HG03066 (cell line): ENCODE results near the gene PRSS57.
"Not testable (repeated sequence)": the region's sequence is repeated elsewhere in the genome, so short reads cannot be mapped to it uniquely, and the experiment has no call there.

Experiments
- ATAC-seq: cut with Tn5 transposase; IDR thresholded peaks from one replicate; pipeline ENCODE4 v1.9.1; 2021; ENCODE audit warnings: low read depth; ENCODE audit not compliant: unreplicated experiment

Gene PRSS57

GRCh38 chr19:676007-676338 lies 19.3 kb downstream of the PRSS57 start:
- ATAC-seq, result no peak

- ATAC-seq, result no peak
Observed at GRCh38 chr19:674282-675151, 20.7 kb downstream of the PRSS57 start.

- ATAC-seq, result no peak
Observed at GRCh38 chr19:670609-671075, 24.6 kb downstream of the PRSS57 start.

- ATAC-seq, result not testable (repeated sequence)
Observed at GRCh38 chr19:668675-669434, 26.4 kb downstream of the PRSS57 start.

DNA sequence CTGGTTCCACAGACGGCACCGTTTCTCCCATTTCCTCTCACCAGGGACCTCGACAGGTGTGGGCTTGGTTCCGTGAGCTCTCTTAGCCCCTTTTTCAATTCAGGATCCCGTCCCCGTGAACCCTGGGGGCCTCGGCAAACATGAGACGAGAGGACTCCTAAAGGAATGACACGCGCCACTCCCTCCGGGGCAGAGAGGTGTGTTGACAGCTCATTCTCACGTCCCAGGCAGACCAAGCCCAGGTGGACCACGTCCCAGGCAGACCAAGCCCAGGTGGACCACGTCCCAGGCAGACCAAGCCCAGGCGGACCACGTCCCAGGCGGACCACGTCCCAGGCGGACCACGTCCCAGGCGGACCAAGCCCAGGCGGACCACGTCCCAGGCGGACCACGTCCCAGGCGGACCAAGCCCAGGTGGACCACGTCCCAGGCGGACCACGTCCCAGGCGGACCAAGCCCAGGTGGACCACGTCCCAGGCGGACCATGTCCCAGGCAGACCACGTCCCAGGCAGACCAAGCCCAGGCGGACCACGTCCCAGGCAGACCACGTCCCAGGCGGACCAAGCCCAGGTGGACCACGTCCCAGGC lies 28.2 kb downstream of the PRSS57 start:
- ATAC-seq, result not testable (repeated sequence)

DNA sequence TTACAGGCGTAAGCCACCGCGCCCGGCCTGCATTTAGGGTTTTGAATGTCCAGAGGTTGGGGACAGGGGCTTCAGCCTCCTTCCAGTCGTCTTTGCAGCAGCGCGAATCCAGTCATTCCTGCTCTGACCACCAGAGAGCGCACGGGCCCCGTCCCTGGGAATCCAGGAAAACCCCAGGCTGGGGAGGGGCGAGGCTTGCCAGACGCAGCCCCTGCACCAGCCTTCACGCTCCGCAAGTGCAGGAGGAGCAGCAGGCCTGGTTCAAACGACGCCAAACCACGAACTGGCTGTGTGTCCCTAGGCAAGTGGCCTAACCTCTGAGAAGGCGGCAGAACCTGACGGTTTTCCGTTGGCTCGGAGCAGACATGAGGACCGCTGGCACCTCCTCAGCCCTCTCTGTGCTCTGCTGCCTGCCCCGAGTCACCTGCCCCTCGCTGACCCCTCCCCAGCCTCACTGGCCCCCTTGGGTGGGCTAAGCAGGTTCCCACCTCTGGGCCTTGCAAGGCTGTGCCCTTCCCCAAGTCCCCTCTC lies 30.3 kb downstream of the PRSS57 start:
- ATAC-seq, result no peak

GRCh38 chr19:663682-664117 lies 31.6 kb downstream of the PRSS57 start:
- ATAC-seq, result no peak

- ATAC-seq, result peak; percentile 56
Observed at GRCh38 chr19:662962-663681, 32.1 kb downstream of the PRSS57 start, which contains the start of gene RNF126. TSS of gene RNF126 (minus strand) at chr19:663214. CDS start at chr19:663121, 93 bp downstream.

- no peak for ATAC-seq
Observed at GRCh38 chr19:662207-662961, 32.9 kb downstream of the PRSS57 start.

DNA sequence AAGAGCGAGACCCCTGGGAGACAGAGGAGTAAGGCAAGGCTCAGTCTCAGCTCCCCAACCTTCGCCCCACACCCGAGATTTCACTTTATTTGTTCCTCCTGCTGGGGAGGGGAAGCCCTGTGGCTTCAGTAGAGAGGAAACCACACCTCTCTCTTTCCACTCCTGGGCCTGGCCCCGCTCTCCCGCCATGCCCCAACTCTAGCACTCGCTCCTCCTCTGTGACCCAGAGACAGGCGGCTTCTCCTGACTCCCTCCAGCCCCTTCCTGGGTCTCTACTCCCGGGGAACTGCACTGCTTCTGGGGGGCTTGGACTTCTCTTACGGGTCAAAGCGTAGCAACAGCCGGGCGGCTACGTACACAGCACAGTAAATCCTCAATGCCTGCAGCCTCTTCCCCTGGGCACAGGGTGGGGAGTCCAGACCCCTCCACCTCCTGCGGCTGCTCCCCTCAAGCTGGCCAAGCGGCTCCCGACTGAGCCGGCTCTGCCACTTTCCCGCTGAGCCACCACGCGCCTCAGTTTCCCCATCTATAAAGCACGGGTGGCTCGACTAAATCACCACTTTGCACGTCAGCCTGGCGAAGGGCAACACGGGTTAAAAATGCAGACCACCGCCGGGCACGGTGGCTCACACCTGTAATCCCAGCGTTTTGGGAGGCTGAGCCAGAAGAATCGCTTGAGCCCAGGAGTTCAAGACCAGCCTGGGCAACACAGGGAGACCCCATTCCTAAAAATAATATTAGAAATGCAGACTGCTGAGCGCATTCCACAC lies 33.6 kb downstream of the PRSS57 start:
- ATAC-seq, result no peak

DNA sequence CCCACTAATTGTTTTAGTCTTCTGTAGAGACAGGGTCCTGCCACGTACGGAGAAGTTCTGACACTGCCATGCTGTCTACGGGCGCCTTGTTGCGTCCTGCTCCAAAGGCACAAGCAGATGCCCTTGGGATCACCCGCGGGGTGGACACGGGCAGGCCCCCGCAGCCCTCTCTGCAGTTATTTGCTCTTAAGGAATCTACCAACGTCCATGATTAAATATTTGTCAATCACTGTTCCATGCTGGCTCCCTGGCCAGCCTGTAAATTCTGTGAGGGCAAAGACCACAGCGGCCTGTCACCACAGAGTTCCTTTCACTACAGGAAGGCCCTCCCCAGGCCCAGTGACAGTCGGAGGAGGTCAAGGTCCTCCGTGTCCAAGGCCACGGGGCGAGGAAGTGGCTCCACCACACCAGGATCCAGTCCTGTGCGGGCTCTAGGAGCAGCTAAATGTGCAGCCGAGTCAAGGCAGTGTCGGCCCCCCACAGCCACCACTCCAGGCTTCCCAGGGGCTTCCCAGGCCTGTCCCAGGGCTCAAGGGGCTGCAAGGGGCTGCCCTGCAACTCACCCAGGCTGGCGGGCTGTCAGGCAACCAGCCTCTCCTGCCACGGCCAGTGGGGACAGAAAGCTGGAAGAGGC lies 34.3 kb downstream of the PRSS57 start:
- no peak for ATAC-seq

GRCh38 chr19:658916-659839 lies 36.1 kb downstream of the PRSS57 start:
- no peak for ATAC-seq

DNA sequence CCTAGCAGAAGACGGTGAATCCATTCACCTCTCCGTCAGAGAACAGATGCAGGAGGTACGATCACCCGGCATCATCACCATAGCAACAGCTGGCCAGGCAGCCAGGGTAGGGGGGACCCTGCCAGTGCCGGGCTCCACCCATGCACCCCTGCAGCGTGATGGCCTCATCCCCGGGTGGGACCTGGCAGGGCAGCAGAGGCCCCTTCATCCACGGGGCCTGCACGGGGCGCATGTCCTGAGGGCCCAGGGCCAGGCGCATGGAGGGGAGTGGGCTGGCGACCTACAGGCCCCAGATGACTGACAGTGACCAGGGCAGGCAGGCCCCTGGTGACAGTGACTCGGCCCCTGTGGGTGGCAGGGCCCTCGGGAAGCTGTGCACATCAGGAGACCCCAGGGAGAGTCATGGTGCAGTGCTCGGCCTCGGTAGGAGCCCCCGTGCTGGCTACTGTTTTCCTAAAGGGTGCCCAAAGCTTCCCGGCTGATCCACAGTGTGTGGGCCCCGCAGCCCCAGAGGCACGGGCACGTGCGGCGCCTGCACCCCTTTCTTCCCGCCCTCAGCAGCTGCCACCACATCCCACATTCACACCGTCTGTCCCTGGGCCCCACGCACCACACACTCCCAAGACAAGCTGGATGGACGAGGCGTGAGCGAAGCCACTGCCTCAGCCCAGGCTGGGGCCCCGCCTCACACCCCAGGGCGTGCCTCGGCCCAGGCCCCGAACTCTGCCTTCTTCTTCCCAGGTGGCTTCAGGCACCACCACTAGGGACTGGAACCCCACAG lies 37.0 kb downstream of the PRSS57 start:
- no peak for ATAC-seq

DNA sequence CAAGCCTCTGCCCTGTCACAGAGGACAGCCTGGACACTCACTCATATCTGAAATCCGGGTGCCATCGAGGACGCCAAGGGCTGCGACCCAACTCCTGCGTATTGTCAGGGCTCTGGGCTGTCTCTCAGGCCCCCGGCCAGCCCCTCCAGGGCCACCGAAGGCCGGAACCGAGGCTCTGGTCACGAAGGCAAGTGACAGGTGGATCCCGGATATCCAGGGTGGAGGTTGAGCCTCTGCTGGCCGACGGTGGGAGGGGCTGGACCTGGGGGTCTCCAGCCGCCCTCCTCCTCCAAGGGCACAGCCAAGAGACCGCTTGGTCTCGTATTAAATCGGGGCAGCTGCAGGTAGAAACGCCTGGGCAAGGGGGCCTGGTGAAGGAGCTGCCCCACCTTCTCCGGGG lies 37.6 kb downstream of the PRSS57 start:
- no peak for ATAC-seq

- no peak for ATAC-seq
Observed at GRCh38 chr19:656751-657559, 38.3 kb downstream of the PRSS57 start.

DNA sequence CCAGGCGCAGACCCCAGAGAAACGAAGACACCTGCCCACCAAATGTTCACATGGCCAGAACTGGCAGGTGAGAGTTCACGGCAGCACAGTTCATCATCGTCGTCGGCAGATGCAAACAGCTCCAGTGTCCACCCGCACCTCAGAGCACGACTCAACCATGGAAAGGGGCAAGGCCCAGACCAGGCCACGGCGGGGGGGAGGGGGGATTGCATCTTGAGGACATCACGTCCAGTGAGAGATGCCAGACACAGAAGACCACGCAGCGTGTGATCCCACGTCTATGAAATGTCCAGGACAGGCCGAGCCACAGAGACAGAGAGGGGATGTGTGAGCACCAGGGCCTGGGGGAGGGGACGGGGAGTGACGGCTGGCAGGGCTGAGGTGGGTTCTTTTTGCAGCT lies 39.6 kb downstream of the PRSS57 start:
- ATAC-seq, result no peak
